Measurements from ENCODE around the gene SLC1A7. TPM values are rescaled to one million over a fixed set of nuclear protein-coding genes. Genes with fewer than 3 reads are reported as not detected.

The SLC1A7 gene
- total RNA-seq, 4 donors from 2014 or later: 4.7 to 12.8 (median 9.4) TPM; not detected in 1

- peak overlapping the region in 3 of 4 donors; percentile 32 to 67 (median 40) for H3K27ac ChIP-seq
- H3K4me1 ChIP-seq: peaks cover 0 to 21% (median 0%) of the 10 kb centered on the region in 4 donors
- H3K9me3 ChIP-seq: no peaks in the 10 kb centered on the region
- no peak overlapping the region for H3K4me3 ChIP-seq
- TF ChIP-seq POLR2A (IDR thresholded peaks at IDR 0.05) (no peak), CTCF (IDR thresholded peaks at IDR 0.05) (no peak)
- peak in 2 of 3 donors; percentile 81 to 85 for DNase-seq
- H3K36me3 ChIP-seq: no peaks in the 10 kb centered on the region
- H3K27me3 ChIP-seq: no peaks in the 10 kb centered on the region
Observed at GRCh38 chr1:53089478-53090226, 52.8 kb downstream of the SLC1A7 start.

- DNase-seq: no peak
- H3K27ac ChIP-seq: no peak overlapping the region
- no peak for TF ChIP-seq CTCF (IDR thresholded peaks at IDR 0.05)
- TF ChIP-seq POLR2A (IDR thresholded peaks at IDR 0.05): no peak
Observed at GRCh38 chr1:53088616-53089300, 53.7 kb downstream of the SLC1A7 start.

GRCh38 chr1:53087332-53088285 lies 54.8 kb downstream of the SLC1A7 start:
- TF ChIP-seq POLR2A (IDR thresholded peaks at IDR 0.05) (no peak), CTCF (IDR thresholded peaks at IDR 0.05) (no peak)
- no peak for DNase-seq
- Histone ChIP-seq H3K4me3 (no peak overlapping the region), H3K27ac (no peak overlapping the region), H3K9me3 (no peaks in the 10 kb centered on the region), H3K4me1 (peaks cover 0 to 21% (median 0%) of the 10 kb centered on the region in 4 donors), H3K36me3 (no peaks in the 10 kb centered on the region), H3K27me3 (no peaks in the 10 kb centered on the region)

More at GRCh38 chr1:53088616-53089300, 53.7 kb downstream of the SLC1A7 start:
- H3K36me3 ChIP-seq: no peaks in the 10 kb centered on the region
- no peaks in the 10 kb centered on the region for H3K9me3 ChIP-seq
- peaks cover 0 to 21% (median 0%) of the 10 kb centered on the region in 4 donors for H3K4me1 ChIP-seq
- H3K27me3 ChIP-seq: no peaks in the 10 kb centered on the region
- no peak overlapping the region for H3K4me3 ChIP-seq

GRCh38 chr1:53086491-53087070 lies 55.9 kb downstream of the SLC1A7 start:
- Histone ChIP-seq H3K36me3 (no peaks in the 10 kb centered on the region), H3K27me3 (no peaks in the 10 kb centered on the region), H3K9me3 (no peaks in the 10 kb centered on the region), H3K4me3 (no peak overlapping the region), H3K4me1 (peaks cover 0 to 21% (median 0%) of the 10 kb centered on the region in 4 donors), H3K27ac (no peak overlapping the region)
- no peak for DNase-seq
- no peak for TF ChIP-seq POLR2A (IDR thresholded peaks at IDR 0.05)
- no peak for TF ChIP-seq CTCF (IDR thresholded peaks at IDR 0.05)

GRCh38 chr1:53085405-53085804 lies 57.0 kb downstream of the SLC1A7 start:
- H3K4me3 ChIP-seq: no peak overlapping the region
- H3K27me3 ChIP-seq: no peaks in the 10 kb centered on the region
- no peak for DNase-seq
- TF ChIP-seq CTCF (IDR thresholded peaks at IDR 0.05) (no peak), POLR2A (IDR thresholded peaks at IDR 0.05) (no peak)
- H3K36me3 ChIP-seq: no peaks in the 10 kb centered on the region
- no peaks in the 10 kb centered on the region for H3K9me3 ChIP-seq
- H3K4me1 ChIP-seq: peaks cover 0 to 18% (median 0%) of the 10 kb centered on the region in 4 donors
- no peak overlapping the region for H3K27ac ChIP-seq

Data from Peyer's patch (tissue), 4 donors.